Measurements from ENCODE around the gene FLNB.

FLNB gene

GRCh38 chr3:58214484-58215316, 206.5 kb downstream of the FLNB start:
- TF ChIP-seq FOXP2 (optimal IDR thresholded peaks at IDR 0.05; ENCODE audit: borderline replicate concordance, extremely low read depth, extremely low read length, insufficient read depth) = no peak
- TF ChIP-seq TAF1 (IDR thresholded peaks at IDR 0.05; ENCODE audit: borderline replicate concordance, insufficient read depth, low read length) = no peak
- TF ChIP-seq REST (IDR thresholded peaks at IDR 0.05; ENCODE audit: insufficient read depth in 1 of 2, low read depth in 2 of 2, low read length in 2 of 2) = no peak
- TF ChIP-seq SIN3A (IDR thresholded peaks at IDR 0.05; ENCODE audit: borderline replicate concordance, insufficient read depth, low read length) = no peak
- TF ChIP-seq POLR2AphosphoS5 (IDR thresholded peaks at IDR 0.05; ENCODE audit: low read depth, low read length) = no peak

GRCh38 chr3:58215317-58216025, 207.2 kb downstream of the FLNB start:
- TF ChIP-seq FOXP2 (optimal IDR thresholded peaks at IDR 0.05; ENCODE audit: borderline replicate concordance, extremely low read depth, extremely low read length, insufficient read depth) = no peak

DNA sequence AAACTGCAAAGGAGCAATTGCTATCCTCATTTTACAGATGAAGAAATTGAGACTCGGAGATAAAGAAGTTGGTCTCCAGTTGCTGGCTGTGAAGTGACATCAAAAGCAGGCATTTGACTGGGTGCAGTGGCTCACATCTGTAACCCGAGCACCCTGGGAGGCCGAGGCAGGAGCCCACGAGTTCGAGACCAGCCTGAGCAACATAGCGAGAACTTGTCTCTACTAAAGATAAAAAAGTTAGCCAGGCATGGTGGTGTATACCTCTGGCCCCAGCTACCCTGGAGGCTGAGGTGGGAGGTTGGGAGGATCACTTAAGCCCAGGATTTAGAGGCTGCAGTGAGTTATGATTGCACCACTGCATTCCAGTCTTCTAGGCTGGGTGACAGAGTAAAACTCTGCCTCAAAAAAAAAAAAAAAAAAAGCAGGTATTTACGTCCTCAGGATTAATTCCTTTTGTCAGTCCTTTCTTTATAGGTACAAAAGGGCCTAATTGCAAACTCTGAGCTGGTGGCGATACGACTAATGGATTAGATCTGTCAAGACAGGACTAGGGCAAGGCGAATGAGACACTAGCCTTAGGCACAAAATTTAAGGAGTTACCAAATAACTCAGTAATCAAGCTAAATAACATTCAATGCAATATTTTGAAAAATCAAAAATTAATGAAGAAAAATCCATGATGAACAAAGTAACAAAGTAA, 208.4 kb downstream of the FLNB start:
- no peak for TF ChIP-seq POLR2AphosphoS5 (IDR thresholded peaks at IDR 0.05; ENCODE audit: low read depth, low read length)
- TF ChIP-seq REST (IDR thresholded peaks at IDR 0.05; ENCODE audit: insufficient read depth in 1 of 2, low read depth in 2 of 2, low read length in 2 of 2) = no peak
- no peak for TF ChIP-seq TAF1 (IDR thresholded peaks at IDR 0.05; ENCODE audit: borderline replicate concordance, insufficient read depth, low read length)
- no peak for TF ChIP-seq SIN3A (IDR thresholded peaks at IDR 0.05; ENCODE audit: borderline replicate concordance, insufficient read depth, low read length)
- TF ChIP-seq FOXP2 (optimal IDR thresholded peaks at IDR 0.05; ENCODE audit: borderline replicate concordance, extremely low read depth, extremely low read length, insufficient read depth) = no peak

DNA sequence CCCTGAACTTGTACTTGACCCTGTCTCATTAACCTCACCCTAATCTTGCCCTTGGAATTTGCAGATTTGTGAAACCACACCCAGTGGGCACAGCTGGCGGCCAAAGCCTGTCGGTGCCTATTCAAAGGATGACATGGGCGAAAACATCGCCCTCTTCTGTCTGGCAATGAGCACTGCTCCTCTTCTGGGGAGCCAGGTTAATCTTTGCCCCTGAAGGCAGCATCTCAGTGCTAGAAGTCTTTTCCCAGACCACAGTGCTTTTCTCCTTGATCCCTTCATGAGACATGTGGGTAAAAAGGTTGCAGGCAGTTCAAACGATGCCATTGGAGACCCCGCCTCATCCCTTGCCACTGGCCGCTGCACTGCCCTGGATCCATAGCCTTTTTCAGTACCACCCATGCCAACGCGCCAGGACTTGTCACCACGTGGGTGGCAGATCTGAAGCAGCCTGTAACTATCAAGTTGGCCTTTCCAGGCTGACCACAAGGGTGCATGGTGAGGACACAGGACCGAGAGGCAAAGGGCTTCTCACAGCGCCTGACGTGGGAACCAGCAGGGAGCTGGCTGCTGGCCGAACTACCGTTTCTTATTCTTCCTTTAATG, 209.1 kb downstream of the FLNB start:
- TF ChIP-seq FOXP2 (optimal IDR thresholded peaks at IDR 0.05; ENCODE audit: borderline replicate concordance, extremely low read depth, extremely low read length, insufficient read depth) (no peak), POLR2AphosphoS5 (IDR thresholded peaks at IDR 0.05; ENCODE audit: low read depth, low read length) (no peak), REST (IDR thresholded peaks at IDR 0.05; ENCODE audit: insufficient read depth in 1 of 2, low read depth in 2 of 2, low read length in 2 of 2) (no peak), SIN3A (IDR thresholded peaks at IDR 0.05; ENCODE audit: borderline replicate concordance, insufficient read depth, low read length) (no peak), TAF1 (IDR thresholded peaks at IDR 0.05; ENCODE audit: borderline replicate concordance, insufficient read depth, low read length) (no peak)

DNA sequence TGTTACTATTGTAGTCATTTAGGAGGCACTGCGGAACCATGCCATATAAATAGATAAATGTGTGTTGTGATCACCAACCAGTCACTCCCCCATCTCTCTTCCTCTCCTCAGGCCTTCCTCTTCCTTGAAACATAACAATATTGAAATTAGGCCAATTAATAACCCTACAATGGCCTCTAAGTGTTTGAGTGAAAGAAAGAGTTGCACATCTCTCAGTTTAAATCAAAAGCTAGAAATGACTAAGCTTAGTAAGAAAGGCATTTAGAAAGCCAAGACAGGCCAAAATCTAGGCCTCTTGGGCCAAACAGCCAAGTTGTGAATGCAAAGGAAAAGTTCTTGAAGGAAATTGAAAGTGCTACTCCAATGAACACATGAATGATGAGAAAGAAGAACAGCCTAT, 210.7 kb downstream of the FLNB start:
- TF ChIP-seq FOXP2 (optimal IDR thresholded peaks at IDR 0.05; ENCODE audit: borderline replicate concordance, extremely low read depth, extremely low read length, insufficient read depth) (no peak), SIN3A (IDR thresholded peaks at IDR 0.05; ENCODE audit: borderline replicate concordance, insufficient read depth, low read length) (no peak), REST (IDR thresholded peaks at IDR 0.05; ENCODE audit: insufficient read depth in 1 of 2, low read depth in 2 of 2, low read length in 2 of 2) (no peak), POLR2AphosphoS5 (IDR thresholded peaks at IDR 0.05; ENCODE audit: low read depth, low read length) (no peak), TAF1 (IDR thresholded peaks at IDR 0.05; ENCODE audit: borderline replicate concordance, insufficient read depth, low read length) (no peak)

Measured in PFSK-1 (cell line).